NCI-H510A (cell line): ENCODE measurements around the gene GRIA1.
A peak's percentile ranks its signal among the peaks of the same experiment; 100 is the strongest.

Source experiments
- DNase-seq: peaks from one replicate; lab custom pipeline; 2025; lab: John Stamatoyannopoulos, UW

Gene GRIA1

GRCh38 chr5:153498516-153498915 lies 8.0 kb downstream of the GRIA1 start:
- DNase-seq: no peak

DNA sequence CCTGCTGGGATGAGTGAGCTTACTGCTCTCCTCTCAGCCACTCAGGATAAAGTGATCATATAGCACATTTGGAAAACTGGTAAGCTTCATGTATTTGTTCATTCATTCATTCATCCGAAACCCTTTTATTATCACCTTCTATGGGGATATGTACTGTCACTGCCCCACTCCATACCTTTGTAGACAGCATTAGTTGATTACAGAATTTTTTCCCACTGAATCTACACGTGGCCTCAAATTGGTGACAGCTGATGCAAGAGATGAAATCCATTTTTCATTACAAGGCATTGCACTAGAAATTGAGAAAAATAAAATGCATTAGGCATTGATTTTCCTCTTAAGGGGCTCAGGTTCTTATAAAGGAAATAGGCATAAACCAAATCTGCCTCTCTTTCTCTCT lies 9.7 kb downstream of the GRIA1 start:
- no peak for DNase-seq

GRCh38 chr5:153504726-153505125 lies 14.3 kb downstream of the GRIA1 start:
- peak; percentile 14 for DNase-seq

GRCh38 chr5:153508700-153509099 lies 18.2 kb downstream of the GRIA1 start:
- DNase-seq: no peak

DNA sequence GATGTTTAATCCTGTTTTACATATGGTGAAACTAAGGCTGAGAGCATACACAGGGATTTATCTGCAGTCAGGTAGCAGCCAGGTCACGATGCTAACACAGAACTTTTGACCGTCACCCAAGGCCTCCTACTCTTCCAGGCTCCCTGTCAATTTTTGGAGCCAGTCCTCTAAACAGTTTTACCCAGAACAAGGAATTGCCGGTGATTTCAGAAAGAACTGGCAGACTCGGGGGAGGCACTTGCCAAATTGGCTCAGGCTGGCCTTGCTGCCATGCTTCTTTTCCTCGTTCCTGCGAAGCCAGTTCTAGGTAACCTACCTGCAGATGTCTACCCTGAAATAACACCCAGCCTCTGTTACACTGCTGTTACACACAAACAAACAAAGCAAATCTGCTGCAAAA lies 21.2 kb downstream of the GRIA1 start:
- no peak for DNase-seq

DNA sequence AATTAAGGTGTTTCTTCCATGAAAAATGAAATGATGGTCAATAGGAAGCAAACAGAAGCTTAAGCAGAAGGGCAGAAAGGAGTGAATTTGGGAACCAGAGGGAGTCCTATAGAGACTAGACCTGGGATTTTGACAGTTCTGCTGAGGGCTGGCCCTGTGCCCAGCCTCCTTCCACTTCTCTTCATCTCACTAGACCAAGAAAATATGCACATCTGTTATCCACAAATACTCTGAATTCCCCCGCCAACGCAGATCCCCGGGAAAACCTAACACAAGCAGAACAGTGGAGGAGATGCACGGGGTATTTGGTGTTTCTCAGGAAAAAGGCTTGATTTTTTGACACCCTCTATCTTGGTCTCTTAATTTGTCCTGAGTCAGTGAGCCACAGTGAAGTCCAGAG lies 22.7 kb downstream of the GRIA1 start:
- no peak for DNase-seq

DNA sequence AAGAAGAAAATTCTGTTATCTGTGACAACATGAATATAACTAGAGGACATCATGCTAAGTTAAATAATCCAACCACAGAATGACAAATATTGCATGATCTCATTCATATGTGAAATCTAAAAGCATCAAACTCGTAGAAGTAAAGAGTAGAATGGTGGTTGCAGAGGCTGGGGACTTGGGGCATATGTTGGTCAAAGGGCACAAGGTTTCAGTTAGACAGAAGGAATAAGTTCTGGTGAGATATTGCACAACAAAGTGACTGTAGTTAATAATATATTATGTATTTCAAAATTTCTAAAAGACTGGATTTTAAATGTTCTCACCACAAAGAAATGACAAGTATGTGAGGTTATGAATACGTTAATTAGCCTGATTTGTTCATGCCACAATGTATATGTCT lies 24.8 kb downstream of the GRIA1 start:
- DNase-seq: no peak

GRCh38 chr5:153516504-153517240 lies 26.2 kb downstream of the GRIA1 start:
- no peak for DNase-seq

- DNase-seq: no peak
Observed at GRCh38 chr5:153517241-153517611, 26.8 kb downstream of the GRIA1 start.

DNA sequence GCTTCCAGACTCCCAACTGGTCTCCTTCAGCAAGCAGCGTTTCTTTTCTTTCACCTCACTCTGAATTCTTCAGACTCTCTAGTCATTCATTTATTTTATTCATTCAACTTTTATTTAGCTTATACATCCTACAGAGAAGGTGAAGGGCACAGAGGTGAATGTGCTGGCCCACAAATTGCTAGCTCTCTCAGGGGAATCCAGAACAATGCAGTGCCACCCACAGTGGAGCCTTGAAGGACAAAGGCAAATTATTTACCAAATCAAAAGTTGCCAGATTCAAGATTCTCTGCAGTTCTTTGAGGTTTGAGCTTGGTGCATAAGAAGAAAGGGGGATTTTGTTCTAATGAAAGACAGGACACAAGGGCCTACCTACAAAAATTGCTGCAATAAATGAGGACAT lies 29.7 kb downstream of the GRIA1 start:
- no peak for DNase-seq

GRCh38 chr5:153520952-153521351 lies 30.5 kb downstream of the GRIA1 start:
- no peak for DNase-seq

GRCh38 chr5:153523211-153523610 lies 32.7 kb downstream of the GRIA1 start:
- DNase-seq: no peak

DNA sequence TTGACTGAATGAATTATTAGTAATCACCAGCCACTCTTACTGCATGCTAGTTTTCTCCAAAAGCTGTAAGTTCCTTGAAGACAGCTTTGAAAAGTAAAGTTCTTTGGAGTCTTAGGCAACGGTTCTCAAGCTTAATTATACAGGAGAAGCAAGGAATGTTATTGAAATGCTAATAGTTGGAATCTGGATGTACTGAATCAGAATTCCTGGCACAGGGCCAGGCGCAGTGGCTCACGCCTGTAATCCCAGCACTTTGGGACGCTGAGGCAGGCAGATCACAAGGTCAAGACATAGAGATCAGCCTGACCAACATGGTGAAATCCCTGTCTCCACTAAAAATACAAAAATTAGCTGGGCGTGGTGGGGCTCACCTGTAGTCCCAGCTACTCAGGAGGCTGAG lies 33.4 kb downstream of the GRIA1 start:
- no peak for DNase-seq

GRCh38 chr5:153525536-153525935 lies 35.1 kb downstream of the GRIA1 start:
- DNase-seq: no peak

DNA sequence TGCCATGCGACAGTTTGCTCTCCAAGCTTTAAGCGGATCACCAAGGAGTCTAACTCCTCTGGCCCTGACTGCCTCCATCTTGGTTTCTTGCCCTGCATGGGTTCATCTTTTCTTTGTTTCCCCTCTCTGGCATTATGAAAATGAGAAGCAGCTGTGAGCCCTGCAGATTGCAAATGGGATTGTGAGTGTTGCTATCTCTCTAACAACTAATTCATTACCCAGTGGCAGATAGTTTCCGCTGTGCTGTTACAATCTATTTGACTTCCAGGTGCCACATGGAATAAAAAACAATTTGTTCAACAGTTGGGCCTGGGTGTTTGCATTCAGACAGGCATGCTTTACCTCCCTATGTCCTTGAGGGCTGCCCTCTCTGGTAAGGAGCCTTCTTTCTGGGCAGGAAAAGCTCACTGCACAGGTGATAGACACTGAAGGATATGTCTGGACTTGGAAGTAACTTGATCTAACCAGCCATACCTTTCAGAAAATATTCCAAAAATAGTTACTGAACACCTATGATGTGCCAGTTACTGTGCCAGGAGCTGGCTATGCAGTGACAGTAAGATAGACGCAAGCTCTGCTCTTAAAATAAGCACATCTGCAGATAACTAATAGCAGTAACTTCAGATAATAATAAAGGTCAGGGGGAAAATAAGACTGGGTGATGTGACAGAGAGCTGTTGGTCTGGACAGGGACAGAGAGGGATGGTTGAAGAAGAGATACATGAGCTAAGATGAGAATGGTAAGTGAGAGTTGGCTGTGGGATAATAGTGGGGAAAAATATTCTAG lies 40.1 kb downstream of the GRIA1 start:
- no peak for DNase-seq

GRCh38 chr5:153533546-153533945 lies 43.1 kb downstream of the GRIA1 start:
- DNase-seq: no peak

DNA sequence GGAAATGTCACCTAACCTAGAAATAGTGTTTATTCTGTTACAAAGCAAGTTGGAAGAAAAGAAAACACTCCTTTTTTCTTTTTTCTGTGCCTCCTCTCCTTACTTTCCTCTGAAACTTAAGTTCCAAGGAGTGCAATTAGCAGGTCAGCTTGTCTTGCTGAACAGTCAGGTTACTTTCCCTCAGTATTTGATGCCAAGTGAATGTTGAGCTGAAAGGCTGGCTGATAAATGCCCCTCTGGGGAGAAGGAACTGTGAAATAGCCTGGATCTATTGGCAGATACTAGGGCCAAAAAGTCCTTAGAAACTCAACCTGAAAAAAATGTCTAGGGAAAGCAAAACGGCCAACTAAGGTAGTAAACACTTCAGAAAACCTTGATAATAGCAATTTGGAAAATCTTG lies 43.6 kb downstream of the GRIA1 start:
- no peak for DNase-seq

GRCh38 chr5:153537207-153537606 lies 46.7 kb downstream of the GRIA1 start:
- no peak for DNase-seq

DNA sequence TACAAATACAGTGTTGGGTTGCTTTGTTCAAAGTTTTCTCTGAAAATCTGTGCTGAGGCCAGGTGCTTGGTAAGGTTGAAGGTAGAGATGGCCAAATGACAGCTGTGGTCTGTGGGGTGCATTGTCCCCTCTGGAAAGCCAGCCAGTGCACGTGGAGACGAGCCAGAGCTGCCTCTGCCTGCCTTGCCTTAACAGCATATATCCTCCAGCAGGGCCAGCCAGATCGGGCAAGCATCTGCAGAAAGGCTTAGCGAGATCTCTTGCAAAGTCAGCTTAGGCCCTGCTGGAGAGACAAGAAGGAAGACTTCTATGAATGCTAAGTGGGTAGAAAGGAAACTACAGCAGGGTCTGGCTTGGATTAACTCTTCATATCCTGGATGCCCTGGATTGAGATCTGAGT lies 49.5 kb downstream of the GRIA1 start:
- no peak for DNase-seq

GRCh38 chr5:153542536-153542935 lies 52.1 kb downstream of the GRIA1 start:
- no peak for DNase-seq

DNA sequence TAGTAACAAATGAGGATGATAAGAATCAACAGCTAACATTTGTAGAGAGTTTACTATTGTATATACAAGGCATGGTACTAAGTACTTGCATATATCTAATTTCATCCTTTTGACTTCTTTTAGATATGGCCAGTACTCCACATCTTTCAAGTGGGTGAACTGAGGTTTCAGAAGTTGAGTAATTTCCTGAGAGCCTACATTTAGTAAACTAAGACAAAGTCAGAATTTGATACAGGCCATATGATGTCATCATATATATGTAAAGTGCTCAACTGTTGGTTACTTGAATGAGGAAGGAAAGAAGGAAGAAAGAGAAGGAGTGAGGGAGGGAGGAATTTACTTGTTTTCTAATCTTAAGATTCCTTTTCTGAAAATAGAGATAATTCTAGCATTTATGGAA lies 52.8 kb downstream of the GRIA1 start:
- DNase-seq: no peak

GRCh38 chr5:153543959-153544470 lies 53.5 kb downstream of the GRIA1 start:
- no peak for DNase-seq

DNA sequence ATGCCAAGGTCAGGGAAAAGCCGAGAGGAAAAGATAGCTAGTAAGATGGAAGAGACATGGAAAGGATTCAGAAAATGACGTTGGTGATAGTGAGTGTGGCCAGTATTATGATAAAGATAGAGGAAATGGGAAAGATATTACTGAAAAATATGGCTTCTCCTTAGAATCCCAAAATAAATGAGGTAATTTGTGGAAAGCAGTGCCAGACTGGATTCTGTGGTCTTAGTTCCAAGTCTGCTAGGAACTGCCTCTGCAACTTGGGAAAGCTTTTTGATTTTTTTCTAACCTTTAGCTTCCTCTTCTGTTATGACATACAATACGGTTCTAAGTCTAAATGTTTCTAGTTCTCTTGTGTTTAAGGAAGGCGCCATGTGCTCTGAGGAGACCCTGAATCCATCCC lies 54.2 kb downstream of the GRIA1 start:
- no peak for DNase-seq

DNA sequence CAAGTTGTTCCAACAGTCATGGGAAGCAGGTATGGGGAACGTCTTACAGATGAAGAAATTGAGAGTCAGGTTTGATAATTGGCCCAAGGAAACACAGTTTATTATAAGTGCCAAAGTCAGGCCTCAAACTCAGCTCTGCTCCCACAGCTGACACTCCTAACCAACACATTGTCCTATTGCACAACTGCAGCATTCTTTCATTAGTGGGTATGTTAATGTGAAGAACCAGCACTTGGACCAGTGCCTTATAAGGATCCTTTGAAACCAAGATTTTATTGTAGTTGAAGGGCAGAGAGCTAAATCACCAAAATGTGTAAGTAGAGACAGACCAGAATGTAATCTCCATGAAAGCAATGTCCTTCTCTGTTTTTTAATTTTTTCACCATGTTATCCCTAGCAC lies 56.1 kb downstream of the GRIA1 start:
- no peak for DNase-seq
